GM10248 (cell line): ENCODE results near the gene RAET1E.
"Not testable (repeated sequence)": the region's sequence is repeated elsewhere in the genome, so short reads cannot be mapped to it uniquely, and the experiment has no call there.

Source experiments
- CTCF ChIA-PET: fragments of 300-600 bp; sonication (Branson Sonifier 250); formaldehyde crosslinking; extraction: SDS; loops from one replicate; lab custom pipeline; 2021; ENCODE audit warnings: antibody characterized with exemption; lab: Yijun Ruan, JAX
- POLR2A ChIA-PET: fragments of 350-650 bp; sonication (Branson Sonifier 250); formaldehyde crosslinking; extraction: SDS; loops from one replicate; lab custom pipeline; 2020; ENCODE audit warnings: antibody characterized with exemption; lab: Yijun Ruan, JAX
- DNase-seq: peaks from one replicate; pipeline ENCODE4 v3.0.0; 2012; ENCODE audit errors: extremely low spot score
- CTCF ChIP-seq: IDR thresholded peaks from 2 replicates; pipeline ENCODE4 v1.5.1; 2012; ENCODE audit warnings: mild to moderate bottlenecking, low read depth; ENCODE audit errors: extremely low read depth, missing control alignments, control extremely low read depth

The RAET1E gene

DNA sequence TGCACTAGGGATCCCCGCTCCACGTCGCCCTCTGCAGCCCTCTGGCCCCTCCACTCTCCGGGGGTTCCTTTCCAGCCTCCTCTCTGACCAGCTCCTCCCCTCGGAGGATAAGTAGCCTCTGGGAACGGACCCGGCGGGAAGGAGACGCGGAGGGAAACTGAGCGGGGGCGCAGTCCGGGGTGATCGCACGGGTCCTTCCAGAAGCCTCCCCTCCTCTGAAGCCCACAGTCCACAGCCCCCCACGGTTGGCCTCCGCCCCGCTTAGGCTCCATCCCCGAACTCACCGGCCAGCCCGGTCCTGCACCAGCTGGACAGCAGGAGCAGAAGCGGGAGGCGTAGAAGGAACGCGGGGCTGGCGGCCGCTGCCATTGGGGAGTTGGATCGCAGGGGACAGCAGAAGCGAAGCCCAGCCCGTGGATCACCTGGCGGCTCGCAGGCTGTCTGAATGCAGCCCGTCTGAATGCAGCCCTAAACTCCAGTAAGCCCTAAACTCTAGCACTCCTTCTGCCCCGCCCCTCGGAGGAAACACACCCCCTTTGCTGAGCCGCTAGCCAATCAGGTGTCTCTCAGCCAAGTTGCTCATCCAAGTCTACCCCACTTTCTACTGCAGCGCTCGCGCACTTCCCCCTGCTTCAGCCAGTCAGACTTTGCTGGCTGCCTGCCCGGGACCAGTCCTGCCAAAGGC is 24.9 kb upstream of the RAET1E start, which contains the start of gene RAET1G:
Gene RAET1G (minus strand): TSS at position 480 of the 685 bp plus-strand sequence. CDS start 111 bp downstream, at position 369.
- TF ChIP-seq CTCF = no peak
- DNase-seq = peak; percentile 67
- CTCF ChIA-PET = interaction anchor here (2.9 kb wide), 1 partner anchor 18 kb away, joined by 12 read pairs; no protein-coding TSS in a partner anchor
- POLR2A ChIA-PET = no interaction called here

DNA sequence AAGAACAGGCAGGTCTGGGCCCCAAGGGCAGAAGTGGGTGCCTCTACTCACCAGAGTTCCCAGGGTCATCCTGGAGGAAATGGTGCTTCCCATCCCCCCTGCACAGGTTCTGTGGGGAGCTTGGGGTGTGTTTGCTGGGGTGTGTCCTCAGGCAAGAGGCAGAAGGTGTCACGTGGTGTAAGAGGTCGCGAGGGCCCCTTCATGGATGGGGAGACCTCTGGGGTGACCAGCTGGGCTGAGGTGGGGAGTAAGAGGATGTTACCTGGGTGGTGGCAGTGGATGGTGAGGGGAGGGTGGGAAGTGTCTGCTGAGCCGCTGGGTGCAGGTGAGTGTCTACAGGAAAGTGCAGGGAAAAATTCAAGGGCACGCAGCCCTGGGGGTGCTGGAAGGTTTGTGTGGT is 24.2 kb upstream of the RAET1E start:
- DNase-seq, POLR2A ChIA-PET, CTCF ChIA-PET: not testable (repeated sequence)

GRCh38 chr6:149921361-149921760 is 23.4 kb upstream of the RAET1E start:
- CTCF ChIA-PET = no interaction called here

DNA sequence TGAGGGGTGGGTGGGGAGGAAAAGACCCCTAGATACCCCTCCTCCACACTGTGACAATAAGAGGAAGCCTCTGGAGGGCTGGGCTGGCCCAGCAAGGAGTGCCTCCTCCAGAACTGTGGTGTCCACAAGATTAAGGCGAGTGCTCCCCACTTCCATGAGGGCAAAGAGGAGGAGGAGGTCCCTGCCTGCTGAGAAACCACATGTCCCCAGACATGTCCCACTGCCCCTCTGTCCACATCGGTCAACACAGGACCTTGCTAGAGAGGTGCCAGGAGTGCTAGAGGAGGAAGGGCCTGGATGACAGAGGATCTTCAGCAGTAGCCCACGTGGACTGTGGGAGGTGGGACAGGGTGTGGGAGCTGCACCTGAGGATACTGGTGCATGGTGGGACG is 21.9 kb upstream of the RAET1E start:
- ChIA-PET CTCF (no interaction called here), POLR2A (no interaction called here)
- no peak for DNase-seq
- no peak for TF ChIP-seq CTCF

More at GRCh38 chr6:149921361-149921760, 23.4 kb upstream of the RAET1E start:
- POLR2A ChIA-PET = no interaction called here
- no peak for DNase-seq
- TF ChIP-seq CTCF = no peak

DNA sequence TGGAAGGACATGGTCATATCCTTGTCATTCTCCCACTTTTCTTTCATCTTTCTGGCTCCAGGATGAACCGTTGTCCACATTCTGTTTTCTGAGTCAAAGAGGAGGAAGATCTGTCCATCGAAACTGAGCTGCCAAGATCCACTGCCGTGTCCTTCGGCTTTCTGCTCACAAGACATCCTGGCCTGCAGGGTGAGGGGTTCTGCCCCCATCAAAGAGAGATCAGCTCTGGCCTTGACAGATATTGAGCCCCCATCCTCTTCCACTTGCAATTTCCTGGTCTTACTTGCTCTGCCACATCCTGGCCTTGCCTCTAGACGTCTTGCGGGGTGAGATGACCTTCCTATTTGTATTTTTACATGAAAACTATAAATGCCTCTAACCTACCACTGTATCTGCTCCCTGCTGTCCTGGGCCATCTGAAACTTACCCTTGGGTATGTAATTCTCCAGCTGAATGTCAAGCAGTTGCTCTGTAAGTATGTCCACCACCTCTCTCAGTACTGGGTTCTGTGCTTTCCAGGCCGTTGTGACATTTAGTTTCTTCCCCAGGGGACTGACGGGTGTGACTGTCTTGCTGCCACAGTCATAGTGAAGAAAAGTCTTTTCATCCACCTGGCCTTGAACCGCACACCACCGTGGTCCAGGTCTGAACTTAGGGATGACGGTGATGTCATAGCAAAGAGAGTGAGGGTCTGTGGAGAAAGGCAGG is 21.4 kb upstream of the RAET1E start:
- DNase-seq, CTCF ChIA-PET, POLR2A ChIA-PET: not testable (repeated sequence)

GRCh38 chr6:149918151-149918905 is 20.4 kb upstream of the RAET1E start:
- ChIA-PET POLR2A (no interaction called here), CTCF (no interaction called here)
- no peak for TF ChIP-seq CTCF
- no peak for DNase-seq

DNA sequence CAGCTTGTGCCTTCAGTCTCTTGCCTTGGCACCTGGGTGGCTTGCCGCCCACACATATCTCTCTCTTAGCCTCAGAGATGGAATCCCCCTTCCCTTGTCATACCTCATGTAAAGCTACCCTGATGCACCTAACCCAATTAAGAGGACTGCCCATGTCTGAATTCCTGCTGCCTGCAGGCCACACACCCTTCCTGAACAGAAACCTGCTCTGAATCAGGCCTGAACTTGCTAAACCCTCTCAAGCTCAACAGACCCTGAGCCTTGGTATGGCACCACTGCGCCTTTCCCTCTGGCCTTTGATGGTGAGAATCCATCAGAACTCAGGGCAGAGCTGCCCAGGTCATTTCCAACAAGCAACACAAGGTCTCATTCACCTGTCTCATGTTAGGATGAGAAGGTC is 19.8 kb upstream of the RAET1E start:
- TF ChIP-seq CTCF = no peak
- DNase-seq = no peak
- ChIA-PET CTCF (no interaction called here), POLR2A (no interaction called here)
